Measurements from ENCODE around the gene MAPK8IP1.
"Not testable (repeated sequence)": the region's sequence is repeated elsewhere in the genome, so short reads cannot be mapped to it uniquely, and the experiment has no call there.

The MAPK8IP1 gene

GRCh38 chr11:45894555-45895247 lies 9.2 kb downstream of the MAPK8IP1 start:
- DNase-seq (ENCODE audit: low spot score), result no peak

GRCh38 chr11:45895553-45896259 lies 10.3 kb downstream of the MAPK8IP1 start:
- no peak overlapping the region for H3K27ac ChIP-seq
- TF ChIP-seq CTCF (conservative IDR thresholded peaks at IDR 0.05; ENCODE audit: low read depth), result no peak
- POLR2A ChIA-PET (ENCODE audit: low non-redundant PET), result interaction anchor here (0.5 kb wide), 1 partner anchor 1170 kb away, joined by 4 read pairs; no protein-coding TSS in a partner anchor
- CTCF ChIA-PET, result interaction anchor here (1.1 kb wide), 1 partner anchor 23 kb away, joined by 4 read pairs; no protein-coding TSS in a partner anchor
- no peak for DNase-seq (ENCODE audit: low spot score)

More at GRCh38 chr11:45894555-45895247, 9.2 kb downstream of the MAPK8IP1 start:
- no peak overlapping the region for H3K27ac ChIP-seq
- TF ChIP-seq CTCF (conservative IDR thresholded peaks at IDR 0.05; ENCODE audit: low read depth), result no peak
- ChIA-PET CTCF (interaction anchor here (1.1 kb wide), 1 partner anchor 22 kb away, joined by 4 read pairs; no protein-coding TSS in a partner anchor), POLR2A (ENCODE audit: low non-redundant PET) (no interaction called here)

- no peak for TF ChIP-seq CTCF (conservative IDR thresholded peaks at IDR 0.05; ENCODE audit: low read depth)
- no peak for DNase-seq (ENCODE audit: low spot score)
- no peak overlapping the region for H3K27ac ChIP-seq
- POLR2A ChIA-PET (ENCODE audit: low non-redundant PET), result interaction anchor here (0.5 kb wide), 1 partner anchor 1171 kb away, joined by 4 read pairs; no protein-coding TSS in a partner anchor
- CTCF ChIA-PET, result no interaction called here
Measured at GRCh38 chr11:45896422-45896984, 11.1 kb downstream of the MAPK8IP1 start.

- H3K27ac ChIP-seq, result no peak overlapping the region
- DNase-seq (ENCODE audit: low spot score), result no peak
- POLR2A ChIA-PET (ENCODE audit: low non-redundant PET), result no interaction called here
- CTCF ChIA-PET, result interaction anchor here (1.0 to 1.4 kb wide), 2 partner anchors 15 to 21 kb away, joined by 3 to 5 read pairs; partner anchors contain the start of gene PEX16
- TF ChIP-seq CTCF (conservative IDR thresholded peaks at IDR 0.05; ENCODE audit: low read depth), result no peak
Measured at GRCh38 chr11:45897556-45897955, 12.1 kb downstream of the MAPK8IP1 start.

GRCh38 chr11:45899086-45899447 lies 13.6 kb downstream of the MAPK8IP1 start:
- POLR2A ChIA-PET (ENCODE audit: low non-redundant PET), result no interaction called here
- no peak for TF ChIP-seq CTCF (conservative IDR thresholded peaks at IDR 0.05; ENCODE audit: low read depth)
- peak overlapping the region; percentile 77 for H3K27ac ChIP-seq
- CTCF ChIA-PET, result interaction anchor here (0.9 to 1.1 kb wide), 2 partner anchors 14 to 26 kb away, joined by 3 read pairs; no protein-coding TSS in a partner anchor
- DNase-seq (ENCODE audit: low spot score), result no peak

- ChIA-PET CTCF (interaction anchor here (0.6 to 1.1 kb wide), 2 partner anchors 14 to 26 kb away, joined by 3 read pairs; no protein-coding TSS in a partner anchor), POLR2A (ENCODE audit: low non-redundant PET) (no interaction called here)
- peak; percentile 87 for DNase-seq (ENCODE audit: low spot score)
- no peak for TF ChIP-seq CTCF (conservative IDR thresholded peaks at IDR 0.05; ENCODE audit: low read depth)
- H3K27ac ChIP-seq, result peak overlapping the region; percentile 77
Measured at GRCh38 chr11:45899448-45900174, 14.2 kb downstream of the MAPK8IP1 start.

GRCh38 chr11:45900175-45900800 lies 14.8 kb downstream of the MAPK8IP1 start:
- peak overlapping the region; percentile 77 for H3K27ac ChIP-seq
- CTCF ChIA-PET, result interaction anchor here (0.6 to 1.3 kb wide), 2 partner anchors 13 to 129 kb away, joined by 3 to 4 read pairs; no protein-coding TSS in a partner anchor
- POLR2A ChIA-PET (ENCODE audit: low non-redundant PET); DNase-seq (ENCODE audit: low spot score): not testable (repeated sequence)

All from RWPE1 (cell line).